AG08395 (cell line): ENCODE results near the gene DISC1.
"Not testable (repeated sequence)": the region's sequence is repeated elsewhere in the genome, so short reads cannot be mapped to it uniquely, and the experiment has no call there.

ENCODE experiments used
- DNase-seq: peaks from one replicate; pipeline ENCODE4 v3.0.0; 2012; ENCODE audit warnings: mixed read lengths, low spot score

DISC1 gene

DNA sequence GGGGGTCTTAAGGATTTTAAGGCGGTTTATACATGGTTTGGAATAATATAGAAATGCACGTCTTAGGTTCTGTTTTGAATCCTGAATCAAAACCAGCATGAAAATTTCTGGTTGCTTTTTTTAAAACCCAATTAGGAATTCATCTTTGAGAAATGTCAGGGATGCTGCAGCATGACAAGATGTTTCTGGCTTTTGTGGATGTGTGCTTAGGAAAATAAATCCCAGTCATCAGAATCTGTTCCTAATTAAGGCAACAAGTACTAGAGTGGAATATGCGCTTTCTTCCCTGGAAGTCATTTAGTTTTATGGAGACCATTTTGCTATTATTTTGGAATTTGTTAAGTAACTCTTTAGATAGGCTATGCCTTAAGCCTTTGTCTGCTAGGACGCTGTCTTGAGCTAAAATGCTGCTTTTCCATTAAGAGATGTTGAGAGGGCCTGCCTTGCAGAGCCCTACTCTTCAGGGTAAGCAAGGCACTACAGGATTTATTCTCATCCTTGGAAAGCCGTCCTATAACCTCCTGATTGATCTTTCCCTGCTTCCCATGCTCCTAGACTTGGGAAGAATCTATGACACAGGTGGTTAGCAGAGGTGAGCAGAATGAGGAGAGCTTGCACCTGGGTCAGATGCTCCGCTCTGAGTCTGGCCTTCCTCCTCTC lies 332.8 kb downstream of the DISC1 start:
- peak; percentile 34 for DNase-seq

DNA sequence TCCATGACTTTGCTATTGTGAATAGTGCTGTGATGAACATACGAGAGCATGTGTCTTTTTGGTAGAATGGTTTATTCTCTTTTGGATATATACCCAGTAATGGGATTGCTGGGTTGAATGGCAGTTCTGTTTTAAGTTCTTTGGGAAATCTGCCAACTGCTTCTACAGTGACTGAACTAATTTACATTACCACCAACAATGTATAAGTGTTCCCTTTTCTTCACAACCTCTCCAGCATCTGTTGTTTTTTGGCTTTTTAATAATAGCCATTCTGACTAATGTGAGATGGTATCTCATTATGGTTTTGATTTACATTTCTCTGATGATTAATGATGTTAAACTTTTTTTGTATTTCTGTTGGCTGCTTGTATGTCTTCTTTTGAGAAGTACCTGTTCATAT lies 335.2 kb downstream of the DISC1 start:
- DNase-seq, result not testable (repeated sequence)

DNA sequence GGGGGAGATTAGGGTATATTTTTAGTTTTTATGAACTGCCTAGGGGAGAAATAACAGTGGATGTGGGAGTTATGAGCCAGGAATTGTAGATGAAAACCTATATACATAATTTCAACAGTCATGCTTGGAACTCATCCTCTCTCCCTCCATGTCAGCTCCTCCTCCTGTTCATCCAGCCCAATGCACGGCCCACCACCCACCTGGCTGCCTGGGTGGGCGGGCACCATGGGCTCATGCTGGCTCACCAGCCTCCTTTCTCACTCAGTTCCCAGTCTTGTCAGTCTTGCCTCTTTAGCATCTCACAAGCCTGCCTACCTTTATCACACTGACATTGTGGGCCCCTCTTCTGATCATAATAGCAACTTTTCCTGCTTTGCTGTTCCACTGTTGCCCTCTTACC lies 336.0 kb downstream of the DISC1 start:
- DNase-seq, result no peak

DNA sequence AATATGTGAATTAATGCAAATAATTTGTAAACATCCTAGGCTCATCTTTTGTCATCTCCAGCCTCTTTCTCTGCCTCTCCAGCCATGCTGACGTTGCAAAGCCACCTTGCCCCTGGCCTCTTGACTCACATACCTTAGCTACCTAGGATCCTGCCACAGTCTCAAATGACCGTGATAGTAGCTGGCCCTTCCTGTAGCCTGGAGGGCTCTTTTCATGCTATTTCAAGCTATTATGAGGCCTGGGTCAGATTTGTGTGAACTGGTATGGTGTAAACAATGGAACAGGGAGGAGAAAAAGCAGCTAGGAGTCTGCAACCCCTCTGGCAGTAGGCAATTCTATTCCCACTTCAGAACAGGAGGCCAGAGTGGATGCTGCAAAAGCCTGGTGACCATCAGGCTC lies 337.7 kb downstream of the DISC1 start:
- no peak for DNase-seq

DNA sequence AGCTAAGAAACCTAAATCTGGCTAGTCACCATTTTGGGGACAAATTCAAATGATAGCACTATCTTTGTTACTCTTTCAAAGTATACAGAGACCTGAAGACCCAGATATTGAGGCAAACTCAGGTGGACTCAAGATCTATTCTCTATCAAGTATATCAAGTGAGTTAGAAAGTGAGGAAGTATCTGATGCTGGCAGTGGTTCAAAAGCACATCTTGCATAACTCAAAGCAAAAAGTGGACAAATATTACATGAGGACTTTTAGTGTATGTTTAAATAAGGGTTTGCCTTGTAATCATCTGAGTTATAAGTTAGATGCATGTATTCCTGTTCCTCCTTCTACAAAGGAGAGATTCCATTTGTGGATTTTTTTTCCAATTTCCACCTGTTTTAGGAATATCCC lies 338.4 kb downstream of the DISC1 start:
- DNase-seq, result no peak

GRCh38 chr1:231965615-231966014 lies 339.0 kb downstream of the DISC1 start:
- no peak for DNase-seq

DNA sequence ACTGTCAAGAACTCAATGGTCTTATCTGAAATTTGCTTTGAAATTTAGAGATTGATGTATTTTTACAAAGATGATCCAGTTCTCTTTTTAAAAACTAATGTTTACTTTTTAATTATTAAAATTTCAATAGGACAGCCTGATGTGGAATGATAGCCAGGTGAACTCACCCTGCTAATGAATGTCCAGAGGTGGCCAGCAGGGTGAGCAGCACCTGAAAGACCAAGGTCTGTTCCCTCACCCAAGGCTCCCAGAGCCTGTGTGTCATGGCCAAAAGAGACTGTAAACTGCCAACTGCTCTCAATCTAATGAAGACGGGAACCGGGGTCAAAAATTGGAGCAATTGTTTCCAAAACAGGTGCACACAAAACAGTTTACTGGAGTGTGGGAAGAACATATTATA lies 340.4 kb downstream of the DISC1 start:
- DNase-seq, result no peak

DNA sequence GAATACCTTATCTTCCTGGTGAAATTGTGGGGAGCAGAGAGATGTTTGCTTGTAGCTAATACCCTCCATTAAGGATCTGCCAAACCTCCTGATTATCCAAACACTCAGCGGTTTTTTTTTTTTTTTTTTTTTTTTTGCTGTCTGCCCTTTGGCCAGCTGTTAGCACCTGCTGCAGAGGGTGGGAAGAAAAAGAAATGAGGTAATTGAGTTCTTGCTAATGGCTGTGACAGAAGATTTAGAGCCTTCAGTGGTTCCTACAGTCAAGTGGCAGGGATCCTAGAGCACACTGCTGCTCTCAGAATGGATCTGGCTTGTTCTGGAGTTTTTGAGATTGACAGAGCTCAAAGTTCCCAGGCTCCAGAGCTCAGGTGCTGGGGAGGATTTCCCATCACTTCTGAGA lies 342.5 kb downstream of the DISC1 start:
- DNase-seq, result no peak

DNA sequence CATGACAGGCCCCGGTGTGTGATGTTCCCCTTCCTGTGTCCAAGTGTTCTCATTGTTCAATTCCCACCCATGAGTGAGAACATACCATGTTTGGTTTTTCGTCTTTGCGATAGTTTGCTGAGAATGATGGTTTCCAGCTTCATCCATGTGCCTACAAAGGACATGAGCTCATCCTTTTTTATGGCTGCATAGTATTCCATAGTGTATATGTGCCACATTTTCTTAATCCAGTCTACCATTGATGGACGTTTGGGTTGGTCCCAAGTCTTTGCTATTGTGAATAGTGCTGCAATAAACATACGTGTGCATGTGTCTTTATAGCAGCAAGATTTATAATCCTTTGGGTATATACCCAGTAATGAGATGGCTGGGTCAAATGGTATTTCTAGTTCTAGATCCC lies 343.2 kb downstream of the DISC1 start:
- not testable (repeated sequence) for DNase-seq

DNA sequence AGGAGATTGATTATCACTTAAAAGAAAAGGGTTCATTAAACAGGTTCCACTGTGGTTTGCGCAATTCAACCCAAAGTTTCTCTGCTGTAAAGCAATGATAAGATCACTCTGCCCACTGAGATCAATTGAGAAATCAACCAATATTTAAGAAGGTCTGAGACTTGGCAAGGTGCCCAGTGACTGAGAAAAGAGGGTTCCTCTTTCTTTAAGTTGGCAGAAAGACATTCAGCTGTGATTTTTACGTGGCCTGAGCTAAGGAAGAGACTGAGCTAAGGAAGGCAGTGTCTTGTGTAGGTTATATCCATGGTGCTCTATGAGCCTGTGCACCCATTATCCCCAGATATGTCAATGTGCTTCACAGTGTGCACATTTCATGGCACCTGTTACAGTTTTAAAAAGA lies 344.1 kb downstream of the DISC1 start:
- DNase-seq, result no peak

GRCh38 chr1:231971397-231972110 lies 345.0 kb downstream of the DISC1 start:
- no peak for DNase-seq

- no peak for DNase-seq
These were observed 345.5 kb downstream of the DISC1 start for GRCh38 chr1:231972111-231972445.

DNA sequence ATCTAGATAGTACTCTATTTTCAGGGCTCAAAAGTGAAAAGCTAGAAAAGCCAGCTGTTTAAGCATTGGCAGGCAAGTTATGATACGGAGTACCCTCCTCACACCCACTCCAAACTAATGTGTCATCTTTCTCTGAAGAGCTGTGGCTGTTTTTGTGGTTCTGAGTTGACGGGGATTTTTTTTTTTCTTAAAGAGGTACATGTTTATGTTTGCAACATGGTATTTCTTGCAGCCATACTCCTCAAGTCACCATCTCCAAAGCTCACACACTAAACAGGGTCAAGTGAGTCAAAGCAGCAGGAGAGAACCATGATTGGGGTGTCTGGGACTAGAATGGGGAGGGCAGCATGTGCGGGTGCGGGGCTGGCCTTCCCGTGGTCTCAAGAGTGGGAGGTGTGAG lies 347.2 kb downstream of the DISC1 start:
- no peak for DNase-seq

DNA sequence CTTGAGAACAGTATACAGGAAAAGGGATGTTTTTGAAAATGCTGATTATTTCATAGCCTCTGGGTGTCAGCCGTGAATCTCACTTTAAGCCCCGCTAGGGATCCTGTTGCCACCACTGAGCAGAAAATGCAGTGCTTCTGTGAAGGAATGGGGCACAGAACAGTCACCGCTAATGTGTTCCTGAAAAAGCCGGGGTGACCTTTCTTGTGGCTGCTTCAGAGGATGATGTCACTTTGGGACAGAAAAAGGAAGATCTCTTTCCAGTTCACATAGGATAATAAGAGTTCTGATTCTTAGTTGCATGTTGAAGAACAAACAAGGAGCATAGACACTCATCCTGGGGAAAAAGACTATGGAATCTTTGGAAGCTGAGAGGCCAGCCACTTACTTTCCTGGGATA lies 349.6 kb downstream of the DISC1 start:
- DNase-seq, result no peak

DNA sequence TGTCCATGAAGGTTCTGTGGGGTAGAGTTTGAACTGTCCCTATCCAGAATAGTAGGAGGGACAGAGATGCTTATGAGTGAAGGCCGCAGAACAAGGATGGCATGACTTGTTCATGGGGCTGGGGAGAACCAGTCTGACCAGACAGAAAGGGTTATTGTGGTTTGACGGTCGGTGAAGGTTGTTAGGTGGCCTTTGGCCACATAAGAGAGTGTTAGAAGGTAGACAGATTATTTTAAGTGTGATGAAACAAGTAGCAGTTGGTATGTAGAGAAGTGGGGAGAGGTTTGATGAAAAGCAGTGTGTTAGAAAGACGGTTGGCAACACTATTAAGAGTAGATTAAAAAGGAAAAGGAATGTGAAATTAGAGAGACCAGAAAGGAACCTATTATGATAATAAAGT lies 355.1 kb downstream of the DISC1 start:
- DNase-seq, result no peak

DNA sequence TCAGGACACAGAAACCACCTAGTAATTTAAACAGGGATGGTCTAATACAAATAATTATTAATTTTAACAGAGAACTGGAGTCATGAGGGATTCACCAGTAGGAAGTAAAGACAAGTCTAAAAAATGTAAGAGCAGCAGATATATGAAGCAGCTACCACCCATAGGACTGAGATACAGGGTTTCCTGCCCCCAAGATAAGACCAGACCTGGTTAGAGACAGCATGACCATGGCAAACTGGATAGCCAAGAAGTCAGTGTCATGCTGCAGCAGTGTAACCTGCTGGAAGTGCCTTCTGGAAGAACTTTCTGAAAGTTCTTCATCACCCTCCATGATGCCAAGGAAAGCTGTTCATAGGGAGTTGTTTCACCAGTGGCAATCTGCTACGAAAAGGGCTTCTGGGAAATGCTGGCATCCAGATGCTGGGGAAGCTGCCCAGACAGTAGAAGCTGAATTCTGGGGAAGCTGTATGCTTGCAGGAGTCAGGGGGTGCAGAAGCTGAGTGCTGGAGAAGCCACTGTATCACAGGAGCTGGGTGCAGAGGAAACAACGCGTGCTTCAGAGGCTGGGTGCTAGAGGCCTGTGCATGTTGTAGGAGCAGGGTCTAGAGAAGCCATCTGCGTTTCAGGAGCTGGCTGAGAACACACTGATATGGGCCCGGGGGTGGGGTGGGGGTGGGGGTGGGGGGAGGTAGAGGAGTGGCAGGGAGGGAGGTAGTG lies 356.4 kb downstream of the DISC1 start:
- no peak for DNase-seq

GRCh38 chr1:231983588-231984193 lies 357.1 kb downstream of the DISC1 start:
- no peak for DNase-seq

DNA sequence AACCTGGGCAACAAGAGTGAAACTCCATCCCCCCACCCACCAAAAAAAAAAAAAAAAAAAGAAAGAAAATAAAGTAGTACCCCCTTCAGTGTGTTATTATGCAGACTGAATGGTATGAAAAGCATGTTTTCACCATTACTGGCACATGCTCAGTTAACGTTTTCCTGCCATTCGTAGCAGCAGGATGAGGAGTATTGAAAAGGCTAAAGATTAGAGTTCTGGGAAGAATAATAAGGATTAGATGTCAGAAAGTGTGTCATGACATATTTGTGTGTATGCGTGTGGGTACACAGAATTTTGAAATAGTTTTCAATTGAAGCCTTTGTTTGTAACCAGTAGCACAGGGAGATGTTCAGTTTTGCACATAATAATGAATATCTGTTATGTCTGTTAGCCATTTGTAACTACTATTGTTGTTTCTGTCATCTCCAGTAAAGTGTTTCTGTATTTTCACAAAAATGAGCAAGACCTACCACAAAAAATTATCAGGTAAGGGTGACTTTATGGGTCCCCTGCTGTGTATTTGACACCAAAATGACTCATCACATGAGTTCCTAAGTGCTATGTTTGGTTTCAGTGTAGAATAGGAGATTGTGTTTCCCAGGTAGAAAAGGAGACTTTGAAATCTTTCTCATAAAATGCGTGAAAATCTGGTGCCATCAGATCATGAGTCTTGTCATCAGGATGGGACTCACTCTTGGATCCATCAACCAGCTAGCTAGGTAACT lies 358.9 kb downstream of the DISC1 start:
- DNase-seq, result no peak

GRCh38 chr1:231986631-231987336 lies 360.2 kb downstream of the DISC1 start:
- no peak for DNase-seq

DNA sequence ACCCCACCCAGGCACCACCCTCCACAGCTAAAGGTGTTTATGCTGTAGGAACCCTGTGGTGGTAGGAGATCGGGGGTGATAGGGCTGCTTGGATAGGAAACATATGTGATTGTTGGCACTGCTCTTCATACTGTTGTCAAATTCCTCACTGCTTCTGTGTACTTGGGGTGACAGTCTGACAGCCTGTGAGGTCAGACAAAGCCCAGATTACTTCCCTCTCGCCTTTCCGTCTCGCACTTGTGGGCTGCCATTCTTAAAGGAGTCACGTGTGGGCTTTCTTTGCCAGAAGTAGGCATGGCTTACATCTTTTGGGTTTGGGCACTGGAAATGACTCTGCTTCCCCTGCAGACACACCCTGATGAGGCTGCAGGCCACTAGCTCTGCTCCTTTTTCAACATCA lies 363.8 kb downstream of the DISC1 start:
- peak; percentile 24 for DNase-seq

DNA sequence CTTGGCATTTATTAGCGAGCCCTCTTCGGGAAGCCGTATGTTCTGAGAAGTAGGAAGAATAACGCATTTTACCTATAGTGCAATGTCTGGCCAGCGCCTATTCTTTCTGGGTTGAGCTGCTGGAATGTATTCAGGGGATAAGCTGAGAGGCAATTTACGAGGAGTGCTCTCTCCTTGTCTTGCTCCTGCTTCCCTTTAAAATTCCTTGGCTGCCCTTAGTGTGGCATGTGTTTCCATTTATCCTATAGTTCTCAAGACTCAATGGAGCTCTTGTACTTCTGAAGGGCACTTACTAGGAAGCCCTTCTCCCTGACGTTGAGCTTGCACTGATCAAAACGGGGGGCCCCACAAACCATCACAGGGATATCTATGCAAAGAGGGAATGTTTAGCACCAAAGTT lies 364.6 kb downstream of the DISC1 start:
- DNase-seq, result no peak

DNA sequence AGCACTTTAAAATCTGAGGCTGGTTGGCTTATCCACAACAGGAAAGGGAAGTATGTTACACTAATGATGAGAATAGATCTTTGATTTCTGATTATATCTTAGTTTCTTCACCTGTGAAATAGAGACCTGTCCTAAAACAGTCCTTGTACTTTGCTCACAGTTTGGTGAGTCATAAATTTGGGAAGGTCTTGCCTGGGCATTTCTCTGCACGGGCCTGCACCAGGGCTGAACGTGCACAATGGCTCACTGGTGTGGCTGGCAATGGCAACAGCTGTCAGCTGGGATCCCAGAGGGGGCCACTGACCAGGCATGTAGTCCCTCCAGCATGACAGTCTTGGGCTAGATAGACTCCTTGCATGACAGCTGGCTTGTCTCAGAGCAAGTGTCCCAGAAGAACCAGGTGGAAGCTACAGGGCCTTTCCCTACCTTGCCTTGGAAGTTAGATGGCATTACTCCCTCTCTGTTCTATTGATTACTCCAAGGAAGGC lies 367.4 kb downstream of the DISC1 start:
- DNase-seq, result no peak
